NCI-H1694 (cell line): ENCODE measurements around the gene TM4SF18.

Source experiments
- DNase-seq: peaks from one replicate; lab custom pipeline; 2025; lab: John Stamatoyannopoulos, UW

The TM4SF18 gene

DNA sequence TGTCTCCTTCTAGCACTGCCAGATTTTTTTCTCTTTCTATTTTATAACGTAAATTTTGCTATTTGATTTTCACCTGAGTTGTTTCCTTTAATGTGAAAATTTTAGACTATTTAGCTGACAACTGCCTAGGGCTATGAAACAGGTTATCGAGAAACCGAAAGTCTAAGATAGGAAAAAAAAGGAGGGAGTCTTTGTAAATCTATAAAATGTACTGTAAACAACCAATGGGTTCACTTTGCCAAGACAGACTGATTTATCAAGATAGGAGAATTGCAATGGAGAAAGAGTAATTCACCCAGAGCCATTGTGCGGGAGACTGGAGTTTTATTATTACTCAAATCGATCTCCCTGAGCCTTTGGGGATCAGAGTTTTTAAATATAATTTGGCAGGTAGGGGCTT lies 50.0 kb downstream of the TM4SF18 start:
- DNase-seq, result no peak

DNA sequence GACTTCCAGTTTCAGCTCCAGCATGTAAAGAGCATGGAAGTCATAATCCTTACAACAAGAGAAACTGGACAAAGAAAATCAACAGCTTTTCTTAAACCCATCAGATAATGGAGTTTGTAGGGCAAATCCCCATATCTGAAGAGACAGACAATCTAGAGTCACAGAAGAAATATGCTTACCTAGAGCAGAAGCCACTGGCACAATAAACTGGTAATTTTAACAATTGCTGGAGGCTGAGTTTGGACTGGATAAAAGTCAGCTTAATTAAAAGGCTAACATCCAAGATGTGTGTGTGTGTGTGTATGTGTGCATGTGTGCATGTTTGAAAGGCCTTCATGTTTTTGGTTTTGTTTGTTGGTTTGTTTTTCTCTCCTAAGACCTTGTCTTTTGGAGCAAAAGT lies 50.6 kb downstream of the TM4SF18 start:
- no peak for DNase-seq

DNA sequence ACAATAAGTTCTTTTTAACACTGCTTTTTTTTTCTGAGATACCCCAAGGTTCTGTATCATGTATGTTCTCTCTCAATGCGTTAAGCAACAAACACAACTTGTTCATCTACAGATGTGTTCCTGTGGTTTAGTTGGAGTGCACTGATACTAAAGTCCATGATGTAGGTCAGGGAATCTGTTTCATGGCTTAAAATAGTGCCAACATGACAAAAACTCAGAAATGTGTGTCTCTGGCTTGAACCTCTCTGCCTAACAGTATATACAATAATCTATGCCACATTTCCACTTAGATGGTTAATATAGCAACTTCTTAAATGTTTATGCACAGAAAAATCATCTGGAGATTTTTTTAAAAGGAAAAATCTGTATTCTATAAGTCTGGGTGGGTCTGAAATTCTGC lies 51.1 kb downstream of the TM4SF18 start:
- no peak for DNase-seq

DNA sequence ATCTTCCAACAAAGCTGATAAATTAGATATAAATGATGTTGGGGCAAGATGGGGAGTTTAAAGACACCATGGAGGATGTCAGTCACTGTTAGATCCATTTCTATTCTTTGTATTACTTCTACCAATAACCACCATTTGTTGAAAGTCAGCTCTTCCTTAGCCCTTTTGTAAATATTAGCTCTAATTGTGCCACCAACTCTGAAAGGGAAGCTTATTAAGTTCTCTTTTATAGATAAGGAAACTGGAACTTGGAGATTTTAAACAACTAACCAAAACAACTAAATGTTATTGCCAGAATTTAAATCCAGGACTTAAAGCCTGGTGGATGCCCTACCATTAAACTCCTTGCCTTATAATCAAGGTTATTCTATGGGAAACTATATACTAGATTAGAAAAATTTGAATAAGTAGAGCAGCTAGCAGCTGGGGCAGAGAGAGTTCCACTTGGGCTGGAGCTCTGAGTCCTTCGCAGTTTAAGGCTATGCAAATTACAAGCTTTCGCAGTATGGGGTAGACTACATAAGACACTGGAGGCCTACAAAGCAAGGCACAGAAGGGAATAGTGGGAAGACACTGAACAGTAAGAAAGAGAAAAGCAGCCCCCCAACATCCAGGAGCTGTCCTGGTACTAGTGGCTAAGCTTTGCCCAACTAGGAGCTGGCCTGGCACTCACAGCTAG lies 52.6 kb downstream of the TM4SF18 start:
- no peak for DNase-seq

DNA sequence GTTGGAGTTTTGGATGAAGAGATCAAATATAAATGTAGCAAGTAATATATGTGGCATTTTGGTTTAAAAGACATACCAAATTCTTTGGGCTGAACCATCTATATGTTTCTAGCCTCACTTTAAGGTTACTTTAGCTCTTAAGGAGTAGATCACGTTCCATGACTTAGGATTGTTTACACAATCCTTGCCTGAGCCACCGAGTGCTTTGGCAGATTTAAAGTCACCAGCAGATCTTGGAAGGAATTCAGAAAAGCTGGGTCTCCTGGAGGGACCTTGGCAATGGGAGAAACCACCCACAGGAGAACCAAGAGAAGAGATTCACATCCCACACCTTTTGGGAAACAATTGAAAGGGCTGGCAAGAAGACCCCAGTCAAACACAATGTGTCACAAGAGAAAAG lies 54.5 kb downstream of the TM4SF18 start:
- no peak for DNase-seq

DNA sequence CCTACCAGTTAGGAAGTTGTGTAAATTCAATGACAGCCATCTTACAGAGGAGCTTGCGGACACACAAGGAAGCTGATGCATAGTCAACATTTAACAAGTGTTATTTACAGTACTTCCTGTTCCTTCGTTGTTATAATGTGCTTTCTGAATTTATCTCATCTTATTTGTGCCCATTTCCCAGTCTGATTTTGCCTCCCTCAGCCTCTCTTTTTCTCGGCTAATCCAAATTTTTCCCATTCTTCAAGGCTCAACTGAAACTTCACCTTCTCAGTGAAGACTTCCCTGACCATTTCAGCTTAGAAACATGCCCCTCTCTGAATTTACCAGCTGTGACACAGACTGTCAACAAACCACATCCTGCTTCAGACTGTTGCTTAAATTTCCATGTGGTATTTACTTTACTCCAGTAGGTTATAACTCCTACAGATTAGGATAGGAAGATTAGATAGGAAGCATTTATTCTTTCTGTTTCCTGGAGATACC lies 56.1 kb downstream of the TM4SF18 start:
- DNase-seq, result no peak

DNA sequence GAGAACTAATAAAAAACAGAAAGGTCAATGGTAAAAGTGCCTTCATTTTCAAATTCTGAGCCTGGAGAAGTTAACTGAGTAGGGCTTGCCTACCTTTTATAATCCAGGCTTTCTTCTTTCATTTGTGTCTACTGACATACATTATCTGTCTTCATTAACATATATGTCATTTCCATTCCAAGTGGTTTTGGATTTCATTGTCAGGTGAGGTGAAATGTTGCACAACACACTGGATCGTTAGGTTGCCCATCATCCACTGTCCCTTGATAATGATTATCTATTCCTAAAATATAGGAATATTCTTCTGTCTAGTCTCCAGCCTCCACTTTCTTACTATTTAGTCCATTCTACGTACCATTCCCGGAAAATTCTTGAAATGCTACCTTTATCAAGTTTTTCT lies 56.8 kb downstream of the TM4SF18 start:
- no peak for DNase-seq

DNA sequence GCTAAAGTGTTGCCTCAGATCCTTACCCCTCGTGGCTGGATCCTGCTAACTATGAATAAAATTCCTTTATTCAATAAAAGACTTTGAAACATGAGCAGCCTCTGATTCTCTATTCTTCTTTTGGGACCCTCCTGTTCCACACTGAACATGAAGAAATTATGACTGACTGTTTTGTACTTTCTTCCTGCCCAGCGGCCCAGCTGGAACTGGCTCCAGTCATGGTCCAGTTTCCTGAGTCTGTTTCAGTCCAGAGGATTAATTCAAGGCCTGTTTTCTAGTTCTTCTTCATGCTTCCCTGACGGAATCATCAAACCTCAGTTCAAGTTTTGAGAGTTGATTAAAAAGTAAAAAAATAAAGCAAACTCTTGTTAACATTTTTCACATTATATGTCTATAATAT lies 59.2 kb downstream of the TM4SF18 start:
- DNase-seq, result no peak

DNA sequence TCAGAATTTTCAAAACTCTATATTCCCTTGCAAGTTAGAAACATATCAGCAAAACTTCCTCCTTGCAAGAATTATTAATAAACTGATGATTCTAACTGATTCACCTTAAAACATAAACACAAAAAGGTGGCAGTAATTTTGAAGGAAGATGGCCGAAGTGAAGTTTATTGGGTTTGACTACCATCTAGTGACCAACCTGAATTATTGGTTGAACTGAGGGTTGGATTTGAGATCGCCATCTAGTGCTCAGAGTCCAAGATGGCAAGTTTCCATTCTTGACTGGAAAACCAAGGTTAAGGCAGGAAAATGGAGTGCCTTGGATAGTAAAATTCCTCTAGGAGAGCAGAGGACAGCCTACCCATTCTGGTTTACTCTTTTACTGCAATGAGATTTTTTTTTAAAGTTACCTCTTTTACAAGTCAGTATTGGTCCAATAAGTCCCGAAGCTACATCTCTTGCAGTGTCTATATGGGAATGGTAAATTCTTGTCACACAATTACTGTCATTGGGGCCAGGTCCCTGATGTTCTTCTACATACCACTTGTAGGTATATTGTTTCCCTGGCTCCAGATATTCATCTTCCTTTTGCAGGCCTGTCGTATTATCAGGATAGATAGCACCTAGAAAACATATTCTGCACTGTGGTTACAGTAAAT lies 60.2 kb downstream of the TM4SF18 start:
- peak; percentile 54 for DNase-seq

DNA sequence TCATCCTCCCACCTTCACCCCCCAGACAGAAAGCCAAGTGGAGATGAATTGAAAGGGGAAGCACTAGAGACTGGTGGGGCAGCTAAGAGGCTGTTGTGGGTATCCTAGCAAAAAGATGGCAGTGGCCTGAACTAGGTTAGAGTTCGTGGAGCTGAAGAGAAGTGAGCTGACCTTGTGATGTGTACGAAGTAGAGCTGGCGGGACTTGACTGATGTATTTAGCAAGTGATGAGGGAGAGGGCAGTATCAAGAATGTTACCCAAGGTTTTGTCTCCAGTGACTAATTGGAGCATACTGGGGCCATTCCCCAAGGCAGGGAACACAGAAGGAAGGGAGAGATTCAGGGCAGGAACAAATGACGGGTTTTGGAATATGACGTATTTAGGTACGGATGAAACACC lies 61.8 kb downstream of the TM4SF18 start:
- DNase-seq, result no peak

DNA sequence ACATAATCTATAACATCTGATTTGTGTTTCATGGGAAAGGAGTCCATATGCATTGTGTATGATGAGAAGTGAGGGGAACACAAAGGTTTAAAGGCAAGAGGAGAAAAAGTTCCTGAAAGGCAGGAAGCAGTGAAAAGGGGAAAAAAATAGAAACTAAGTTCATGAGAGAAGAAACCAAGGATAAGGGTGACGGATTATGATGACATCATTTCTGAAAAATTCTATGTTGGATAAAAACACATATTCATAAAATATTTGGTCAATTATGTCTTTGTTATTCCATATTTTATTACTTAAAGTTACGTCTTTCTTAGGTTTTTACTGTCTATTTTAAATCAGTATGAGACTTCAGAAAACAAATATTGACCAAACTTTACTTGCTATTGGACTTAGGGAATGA lies 63.3 kb downstream of the TM4SF18 start:
- no peak for DNase-seq

DNA sequence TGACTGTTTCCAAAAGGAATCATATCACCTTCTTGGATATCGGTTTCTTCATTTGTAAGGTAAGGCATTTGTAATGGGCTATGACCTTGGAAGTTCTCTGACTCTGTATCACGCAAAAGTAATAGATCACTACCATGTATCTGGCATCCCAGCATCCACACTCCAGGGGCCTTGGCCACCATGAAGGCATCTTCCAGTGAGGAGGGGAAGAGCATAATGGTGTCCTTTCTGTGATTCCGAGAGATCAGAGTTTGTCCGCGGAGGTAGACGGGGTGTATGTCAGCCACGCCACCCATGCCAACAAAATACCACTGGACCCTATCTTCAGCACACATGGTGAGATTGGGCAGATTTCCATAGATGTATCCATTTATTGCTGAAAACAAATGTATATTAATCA lies 63.7 kb downstream of the TM4SF18 start:
- no peak for DNase-seq
